ENCODE results near the gene ZNF280C.

DNA sequence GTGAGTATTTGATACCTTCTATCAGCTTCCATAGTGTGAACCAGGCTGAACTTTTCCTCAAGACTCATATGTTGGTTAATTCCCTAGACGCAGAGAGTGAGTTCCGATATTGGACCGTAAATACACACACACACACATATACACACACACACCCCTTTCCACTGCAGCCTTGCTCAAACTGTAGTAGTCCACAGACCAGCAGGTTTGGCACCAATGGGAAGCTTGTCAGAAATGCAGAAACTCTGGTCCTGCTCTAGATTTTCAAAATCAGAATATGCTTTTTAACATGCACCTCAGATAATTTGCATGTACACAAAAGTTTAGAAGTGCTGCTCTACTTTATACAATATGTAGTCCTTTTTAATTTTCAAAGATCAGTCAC, 27.6 kb upstream of the ZNF280C start:
- TF ChIP-seq, protein P1, sequence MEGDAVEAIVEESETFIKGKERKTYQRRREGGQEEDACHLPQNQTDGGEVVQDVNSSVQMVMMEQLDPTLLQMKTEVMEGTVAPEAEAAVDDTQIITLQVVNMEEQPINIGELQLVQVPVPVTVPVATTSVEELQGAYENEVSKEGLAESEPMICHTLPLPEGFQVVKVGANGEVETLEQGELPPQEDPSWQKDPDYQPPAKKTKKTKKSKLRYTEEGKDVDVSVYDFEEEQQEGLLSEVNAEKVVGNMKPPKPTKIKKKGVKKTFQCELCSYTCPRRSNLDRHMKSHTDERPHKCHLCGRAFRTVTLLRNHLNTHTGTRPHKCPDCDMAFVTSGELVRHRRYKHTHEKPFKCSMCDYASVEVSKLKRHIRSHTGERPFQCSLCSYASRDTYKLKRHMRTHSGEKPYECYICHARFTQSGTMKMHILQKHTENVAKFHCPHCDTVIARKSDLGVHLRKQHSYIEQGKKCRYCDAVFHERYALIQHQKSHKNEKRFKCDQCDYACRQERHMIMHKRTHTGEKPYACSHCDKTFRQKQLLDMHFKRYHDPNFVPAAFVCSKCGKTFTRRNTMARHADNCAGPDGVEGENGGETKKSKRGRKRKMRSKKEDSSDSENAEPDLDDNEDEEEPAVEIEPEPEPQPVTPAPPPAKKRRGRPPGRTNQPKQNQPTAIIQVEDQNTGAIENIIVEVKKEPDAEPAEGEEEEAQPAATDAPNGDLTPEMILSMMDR (IDR thresholded peaks at IDR 0.05): no peak
- TF ChIP-seq POLR2A (IDR thresholded peaks at IDR 0.05) (no peak), POLR2AphosphoS5 (IDR thresholded peaks at IDR 0.05) (no peak), EP300 (IDR thresholded peaks at IDR 0.05) (no peak)
